ENCODE data around the gene MATR3. TPM values are rescaled to one million over a fixed set of nuclear protein-coding genes. Genes with fewer than 3 reads are reported as not detected.
A peak's percentile ranks its signal among the peaks of the same experiment; 100 is the strongest.

MATR3 gene
- total and polyA plus RNA-seq, 2 donors (not counting 1 experiment from before 2014, with no cell fraction given), result 175 to 183 TPM

DNA sequence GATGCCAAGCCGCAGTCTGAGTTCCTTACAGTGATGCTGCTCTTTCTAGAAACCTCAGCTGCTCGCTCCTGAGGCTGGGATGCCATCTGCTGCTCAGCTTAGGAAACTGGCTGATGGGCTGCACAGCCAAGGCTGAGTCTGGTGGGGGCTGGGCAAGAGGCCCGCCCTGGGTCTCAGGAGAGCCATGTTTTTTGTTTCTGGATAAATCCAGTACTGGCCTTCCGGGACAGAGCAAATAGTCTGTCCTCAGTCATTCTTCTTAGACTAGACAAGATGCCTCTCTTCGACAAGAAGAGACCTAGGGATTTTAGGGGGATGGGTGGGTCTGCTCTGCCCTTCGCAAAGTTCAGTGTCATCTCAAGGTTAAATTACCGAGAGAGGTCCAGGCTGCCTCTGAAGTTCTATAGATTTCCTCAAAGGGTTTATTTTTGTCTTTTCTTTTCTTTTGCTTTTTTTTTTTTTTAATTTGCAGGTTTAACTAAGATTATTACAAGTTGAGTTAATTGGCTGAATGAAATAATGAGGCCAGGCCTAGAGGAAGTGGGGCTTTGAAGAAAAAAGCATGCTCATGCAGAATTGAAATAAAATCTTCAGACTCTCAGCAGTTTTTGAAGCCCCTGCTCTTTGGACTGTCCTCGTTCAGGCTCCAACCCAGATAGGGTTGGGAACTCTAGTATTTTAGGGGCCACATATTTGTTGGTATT is 30.6 kb upstream of the MATR3 start:
- Histone ChIP-seq H3K36me3 (ENCODE audit: control insufficient read depth, insufficient read depth, low read length) (no peaks in the 10 kb centered on the region), H3K9ac (ENCODE audit: insufficient read depth, low read length) (no peak overlapping the region), H3K4me3 (replicated peaks in 1 of 4; ENCODE audit: control extremely low read depth in 1 of 4, insufficient read depth in 1 of 4, low read depth in 3 of 4, low read length in 4 of 4) (no peak overlapping the region), H3K4me1 (ENCODE audit: control insufficient read depth, extremely low read depth, insufficient read depth, low read length) (no peaks in the 10 kb centered on the region), H3K27me3 (ENCODE audit: control insufficient read depth, insufficient read depth, low read length) (no peaks in the 10 kb centered on the region), H4K20me1 (ENCODE audit: control insufficient read depth, extremely low read depth, insufficient read depth, low read length) (no peaks in the 10 kb centered on the region), H3K27ac (ENCODE audit: insufficient read depth, low read length) (no peak overlapping the region), H3K4me2 (ENCODE audit: extremely low read depth, insufficient read depth, low read length) (no peak overlapping the region), H3K9me3 (ENCODE audit: control insufficient read depth, insufficient read depth, low read depth, low read length) (no peaks in the 10 kb centered on the region), H3K79me2 (ENCODE audit: control insufficient read depth, insufficient read depth, low read length) (no peaks in the 10 kb centered on the region), H2AFZ (ENCODE audit: low read length) (no peak overlapping the region)
- TF ChIP-seq, protein P1, sequence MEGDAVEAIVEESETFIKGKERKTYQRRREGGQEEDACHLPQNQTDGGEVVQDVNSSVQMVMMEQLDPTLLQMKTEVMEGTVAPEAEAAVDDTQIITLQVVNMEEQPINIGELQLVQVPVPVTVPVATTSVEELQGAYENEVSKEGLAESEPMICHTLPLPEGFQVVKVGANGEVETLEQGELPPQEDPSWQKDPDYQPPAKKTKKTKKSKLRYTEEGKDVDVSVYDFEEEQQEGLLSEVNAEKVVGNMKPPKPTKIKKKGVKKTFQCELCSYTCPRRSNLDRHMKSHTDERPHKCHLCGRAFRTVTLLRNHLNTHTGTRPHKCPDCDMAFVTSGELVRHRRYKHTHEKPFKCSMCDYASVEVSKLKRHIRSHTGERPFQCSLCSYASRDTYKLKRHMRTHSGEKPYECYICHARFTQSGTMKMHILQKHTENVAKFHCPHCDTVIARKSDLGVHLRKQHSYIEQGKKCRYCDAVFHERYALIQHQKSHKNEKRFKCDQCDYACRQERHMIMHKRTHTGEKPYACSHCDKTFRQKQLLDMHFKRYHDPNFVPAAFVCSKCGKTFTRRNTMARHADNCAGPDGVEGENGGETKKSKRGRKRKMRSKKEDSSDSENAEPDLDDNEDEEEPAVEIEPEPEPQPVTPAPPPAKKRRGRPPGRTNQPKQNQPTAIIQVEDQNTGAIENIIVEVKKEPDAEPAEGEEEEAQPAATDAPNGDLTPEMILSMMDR (conservative IDR thresholded peaks at IDR 0.05 in 1 of 2, IDR thresholded peaks at IDR 0.05 in 1 of 2; ENCODE audit: low read depth in 1 of 2, low read length in 2 of 2), result peak; percentile 84 to 97
- TF ChIP-seq EZH2 (IDR thresholded peaks at IDR 0.05; ENCODE audit: low read length, missing control alignments), result no peak
- peak; percentile 88 to 92 for DNase-seq (ENCODE audit: low read depth in 2 of 2)

DNA sequence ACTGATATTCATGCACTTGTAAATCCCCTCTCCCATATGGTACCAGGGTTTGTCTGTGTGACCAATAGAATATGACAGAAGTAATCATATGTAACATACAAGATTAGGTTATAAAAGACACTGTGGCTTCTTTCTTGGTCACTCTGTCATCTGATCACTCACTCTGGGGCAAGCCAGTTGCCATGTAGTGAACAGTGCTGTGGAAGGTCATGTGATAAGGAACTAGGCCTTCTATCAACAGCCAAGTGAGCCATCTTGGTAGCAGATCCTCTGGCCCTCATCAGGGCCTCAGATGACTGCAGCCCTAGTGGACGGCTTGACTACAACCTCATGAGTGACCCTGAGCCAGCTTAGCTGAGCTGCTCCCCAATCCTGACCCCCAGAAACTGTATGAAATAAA is 30.0 kb upstream of the MATR3 start:
- Histone ChIP-seq H3K9me3 (ENCODE audit: control insufficient read depth, insufficient read depth, low read depth, low read length) (no peaks in the 10 kb centered on the region), H4K20me1 (ENCODE audit: control insufficient read depth, extremely low read depth, insufficient read depth, low read length) (no peaks in the 10 kb centered on the region), H3K27ac (ENCODE audit: insufficient read depth, low read length) (no peak overlapping the region), H3K27me3 (ENCODE audit: control insufficient read depth, insufficient read depth, low read length) (no peaks in the 10 kb centered on the region), H3K4me1 (ENCODE audit: control insufficient read depth, extremely low read depth, insufficient read depth, low read length) (peaks cover 2% of the 10 kb centered on the region), H2AFZ (ENCODE audit: low read length) (no peak overlapping the region), H3K9ac (ENCODE audit: insufficient read depth, low read length) (no peak overlapping the region), H3K4me3 (replicated peaks in 1 of 4; ENCODE audit: control extremely low read depth in 1 of 4, insufficient read depth in 1 of 4, low read depth in 3 of 4, low read length in 4 of 4) (no peak overlapping the region), H3K36me3 (ENCODE audit: control insufficient read depth, insufficient read depth, low read length) (no peaks in the 10 kb centered on the region), H3K79me2 (ENCODE audit: control insufficient read depth, insufficient read depth, low read length) (no peaks in the 10 kb centered on the region), H3K4me2 (ENCODE audit: extremely low read depth, insufficient read depth, low read length) (no peak overlapping the region)
- no peak for DNase-seq (ENCODE audit: low read depth in 2 of 2)
- no peak for TF ChIP-seq EZH2 (IDR thresholded peaks at IDR 0.05; ENCODE audit: low read length, missing control alignments)
- TF ChIP-seq, protein P1 (conservative IDR thresholded peaks at IDR 0.05 in 1 of 2, IDR thresholded peaks at IDR 0.05 in 1 of 2; ENCODE audit: low read depth in 1 of 2, low read length in 2 of 2), result no peak

DNA sequence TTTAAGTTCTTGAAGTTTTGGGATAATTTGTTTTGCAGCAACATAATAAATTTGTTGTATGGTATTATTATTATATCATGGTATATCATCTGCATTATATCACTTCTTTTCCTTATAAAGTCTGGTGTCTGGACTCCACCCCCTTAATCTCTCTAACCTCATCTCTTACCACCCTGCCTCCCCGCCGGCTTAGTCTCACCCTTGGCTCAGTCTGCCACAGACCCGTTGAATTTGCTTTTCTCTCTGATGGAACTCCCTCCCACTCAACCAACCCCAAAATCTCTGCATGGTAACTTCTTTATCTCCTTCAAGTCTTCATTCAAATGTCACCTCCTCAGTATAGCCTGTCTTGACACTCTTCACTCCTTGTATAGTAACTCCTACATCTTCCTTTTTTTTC is 29.6 kb upstream of the MATR3 start:
- Histone ChIP-seq H3K4me1 (ENCODE audit: control insufficient read depth, extremely low read depth, insufficient read depth, low read length) (peaks cover 2% of the 10 kb centered on the region), H3K79me2 (ENCODE audit: control insufficient read depth, insufficient read depth, low read length) (no peaks in the 10 kb centered on the region), H3K36me3 (ENCODE audit: control insufficient read depth, insufficient read depth, low read length) (no peaks in the 10 kb centered on the region), H3K27me3 (ENCODE audit: control insufficient read depth, insufficient read depth, low read length) (no peaks in the 10 kb centered on the region), H3K9ac (ENCODE audit: insufficient read depth, low read length) (no peak overlapping the region), H3K4me3 (replicated peaks in 1 of 4; ENCODE audit: control extremely low read depth in 1 of 4, insufficient read depth in 1 of 4, low read depth in 3 of 4, low read length in 4 of 4) (no peak overlapping the region), H3K4me2 (ENCODE audit: extremely low read depth, insufficient read depth, low read length) (no peak overlapping the region), H4K20me1 (ENCODE audit: control insufficient read depth, extremely low read depth, insufficient read depth, low read length) (no peaks in the 10 kb centered on the region), H3K9me3 (ENCODE audit: control insufficient read depth, insufficient read depth, low read depth, low read length) (no peaks in the 10 kb centered on the region), H2AFZ (ENCODE audit: low read length) (no peak overlapping the region), H3K27ac (ENCODE audit: insufficient read depth, low read length) (no peak overlapping the region)
- no peak for DNase-seq (ENCODE audit: low read depth in 2 of 2)
- TF ChIP-seq, protein P1 (conservative IDR thresholded peaks at IDR 0.05 in 1 of 2, IDR thresholded peaks at IDR 0.05 in 1 of 2; ENCODE audit: low read depth in 1 of 2, low read length in 2 of 2), result no peak
- no peak for TF ChIP-seq EZH2 (IDR thresholded peaks at IDR 0.05; ENCODE audit: low read length, missing control alignments)

Data from fibroblast of lung (primary cell).